Measurements from ENCODE around the gene PCGF1. TPM values are rescaled to one million over a fixed set of nuclear protein-coding genes. Genes with fewer than 3 reads are reported as not detected.

Gene PCGF1
- total and polyA plus RNA-seq, 2 experiments from 2014 or later = 10.9 to 13.4 TPM

GRCh38 chr2:74544634-74545033 lies 37.1 kb upstream of the PCGF1 start:
- H3K36me3 ChIP-seq (ENCODE audit: insufficient read depth) = no peaks in the 10 kb centered on the region
- no peak overlapping the region for H2AFZ ChIP-seq
- ATAC-seq (no peak), DNase-seq (ENCODE audit: low spot score) (no peak)
- TF ChIP-seq NANOG (IDR thresholded peaks at IDR 0.05; ENCODE audit: borderline replicate concordance) (no peak), EZH2phosphoT487 (IDR thresholded peaks at IDR 0.05; ENCODE audit: unreplicated experiment) (no peak), ZNF331 (CRISPR knock-in tag; IDR thresholded peaks at IDR 0.05; ENCODE audit: low read depth) (no peak)
- TF ChIP-seq, protein P1, sequence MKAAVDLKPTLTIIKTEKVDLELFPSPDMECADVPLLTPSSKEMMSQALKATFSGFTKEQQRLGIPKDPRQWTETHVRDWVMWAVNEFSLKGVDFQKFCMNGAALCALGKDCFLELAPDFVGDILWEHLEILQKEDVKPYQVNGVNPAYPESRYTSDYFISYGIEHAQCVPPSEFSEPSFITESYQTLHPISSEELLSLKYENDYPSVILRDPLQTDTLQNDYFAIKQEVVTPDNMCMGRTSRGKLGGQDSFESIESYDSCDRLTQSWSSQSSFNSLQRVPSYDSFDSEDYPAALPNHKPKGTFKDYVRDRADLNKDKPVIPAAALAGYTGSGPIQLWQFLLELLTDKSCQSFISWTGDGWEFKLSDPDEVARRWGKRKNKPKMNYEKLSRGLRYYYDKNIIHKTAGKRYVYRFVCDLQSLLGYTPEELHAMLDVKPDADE (IDR thresholded peaks at IDR 0.05) = no peak
- TF ChIP-seq, protein P2, sequence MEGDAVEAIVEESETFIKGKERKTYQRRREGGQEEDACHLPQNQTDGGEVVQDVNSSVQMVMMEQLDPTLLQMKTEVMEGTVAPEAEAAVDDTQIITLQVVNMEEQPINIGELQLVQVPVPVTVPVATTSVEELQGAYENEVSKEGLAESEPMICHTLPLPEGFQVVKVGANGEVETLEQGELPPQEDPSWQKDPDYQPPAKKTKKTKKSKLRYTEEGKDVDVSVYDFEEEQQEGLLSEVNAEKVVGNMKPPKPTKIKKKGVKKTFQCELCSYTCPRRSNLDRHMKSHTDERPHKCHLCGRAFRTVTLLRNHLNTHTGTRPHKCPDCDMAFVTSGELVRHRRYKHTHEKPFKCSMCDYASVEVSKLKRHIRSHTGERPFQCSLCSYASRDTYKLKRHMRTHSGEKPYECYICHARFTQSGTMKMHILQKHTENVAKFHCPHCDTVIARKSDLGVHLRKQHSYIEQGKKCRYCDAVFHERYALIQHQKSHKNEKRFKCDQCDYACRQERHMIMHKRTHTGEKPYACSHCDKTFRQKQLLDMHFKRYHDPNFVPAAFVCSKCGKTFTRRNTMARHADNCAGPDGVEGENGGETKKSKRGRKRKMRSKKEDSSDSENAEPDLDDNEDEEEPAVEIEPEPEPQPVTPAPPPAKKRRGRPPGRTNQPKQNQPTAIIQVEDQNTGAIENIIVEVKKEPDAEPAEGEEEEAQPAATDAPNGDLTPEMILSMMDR (conservative IDR thresholded peaks at IDR 0.05; ENCODE audit: low read depth in 2 of 2) = peak in 1 of 2 experiments; percentile 19; a peak in 2 of 4 replicates
- peaks cover 4% of the 10 kb centered on the region; the same call in 1 of the 2 replicates for H4K20me1 ChIP-seq (replicated peaks; ENCODE audit: insufficient read depth)
- H3K4me2 ChIP-seq = no peak overlapping the region
- Mint-ChIP-seq H3K4me3 (no peak overlapping the region), H3K27me3 (ENCODE audit: insufficient read depth, low read depth, poor library complexity) (peaks cover 28% of the 10 kb centered on the region), H3K9me3 (peaks cover 3% of the 10 kb centered on the region; the same call in 1 of the 3 replicates), H3K4me1 (peaks cover 8% of the 10 kb centered on the region; the same call in 2 of the 3 replicates), H3K27ac (no peak overlapping the region), H3K36me3 (ENCODE audit: low read depth) (peaks cover 6% of the 10 kb centered on the region; the same call in 1 of the 3 replicates)
- no peak overlapping the region for H3K4me3 ChIP-seq
- H3K4me1 ChIP-seq (ENCODE audit: insufficient read depth) = peaks cover 7% of the 10 kb centered on the region; the same call in 1 of the 2 replicates
- no peak overlapping the region for H3K27ac ChIP-seq (ENCODE audit: low read depth)
- peaks cover 49% of the 10 kb centered on the region for H3K27me3 ChIP-seq (ENCODE audit: insufficient read depth)
- H3K79me2 ChIP-seq (replicated peaks; ENCODE audit: insufficient read depth) = peaks cover 5% of the 10 kb centered on the region; the same call in 1 of the 2 replicates
- no peaks in the 10 kb centered on the region for H3K9me2 ChIP-seq (ENCODE audit: insufficient read depth)
- peaks cover 9% of the 10 kb centered on the region; the same call in 1 of the 2 replicates for H3F3A ChIP-seq (replicated peaks; ENCODE audit: low read depth)

DNA sequence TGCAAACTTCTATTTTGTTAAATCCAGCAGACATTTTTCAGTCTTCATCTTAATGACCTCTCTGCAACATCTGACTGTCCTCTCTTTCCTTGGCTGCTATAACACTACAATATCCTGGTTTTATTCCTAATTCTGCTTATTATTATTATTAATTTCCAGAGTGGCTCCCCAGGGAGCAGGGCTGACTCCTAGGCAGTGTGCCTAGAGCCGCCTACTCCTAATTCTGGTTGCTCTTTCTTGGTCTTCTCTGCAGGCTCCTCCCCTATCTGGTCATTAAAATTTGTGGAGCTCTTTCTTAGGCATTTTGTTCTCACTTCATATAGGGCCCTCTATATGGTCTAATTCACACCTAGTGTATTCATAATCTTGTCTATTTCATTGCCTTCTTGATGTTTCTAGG lies 35.5 kb upstream of the PCGF1 start:
- Histone ChIP-seq H3F3A (replicated peaks; ENCODE audit: low read depth) (0 out of 2 replicates have a peak, but pooled peaks cover 4% of the 10 kb centered on the region), H4K20me1 (replicated peaks; ENCODE audit: insufficient read depth) (peaks cover 4% of the 10 kb centered on the region; the same call in 1 of the 2 replicates), H3K4me1 (ENCODE audit: insufficient read depth) (peaks cover 1% of the 10 kb centered on the region; the same call in 1 of the 2 replicates), H2AFZ (no peak overlapping the region), H3K27me3 (ENCODE audit: insufficient read depth) (peaks cover 33% of the 10 kb centered on the region), H3K9me2 (ENCODE audit: insufficient read depth) (no peaks in the 10 kb centered on the region), H3K36me3 (ENCODE audit: insufficient read depth) (no peaks in the 10 kb centered on the region), H3K27ac (ENCODE audit: low read depth) (no peak overlapping the region), H3K4me2 (no peak overlapping the region), H3K4me3 (no peak overlapping the region), H3K79me2 (replicated peaks; ENCODE audit: insufficient read depth) (peaks cover 5% of the 10 kb centered on the region; the same call in 1 of the 2 replicates)
- Mint-ChIP-seq H3K4me1 (peaks cover 1% of the 10 kb centered on the region), H3K27me3 (ENCODE audit: insufficient read depth, low read depth, poor library complexity) (peaks cover 17% of the 10 kb centered on the region), H3K27ac (no peak overlapping the region), H3K36me3 (ENCODE audit: low read depth) (peaks cover under 1% of the 10 kb centered on the region; the same call in 1 of the 3 replicates), H3K9me3 (no peaks in the 10 kb centered on the region), H3K4me3 (no peak overlapping the region)
- ATAC-seq (no peak), DNase-seq (ENCODE audit: low spot score) (no peak)
- TF ChIP-seq EZH2phosphoT487 (IDR thresholded peaks at IDR 0.05; ENCODE audit: unreplicated experiment) = no peak
- TF ChIP-seq STAT1 (IDR thresholded peaks at IDR 0.05; ENCODE audit: unreplicated experiment) = no peak
- no peak for TF ChIP-seq NANOG (IDR thresholded peaks at IDR 0.05; ENCODE audit: borderline replicate concordance)
- no peak for TF ChIP-seq ZNF331 (CRISPR knock-in tag; IDR thresholded peaks at IDR 0.05; ENCODE audit: low read depth)
- TF ChIP-seq ZNF114 (CRISPR knock-in tag; IDR thresholded peaks at IDR 0.05) = no peak
- TF ChIP-seq POLR2AphosphoS5 (IDR thresholded peaks at IDR 0.05; ENCODE audit: low read depth) = no peak
- TF ChIP-seq REST (IDR thresholded peaks at IDR 0.05; ENCODE audit: unreplicated experiment) = no peak
- no peak for TF ChIP-seq CREB1 (CRISPR knock-in tag; IDR thresholded peaks at IDR 0.05; ENCODE audit: low read depth)
- TF ChIP-seq, protein P1 (IDR thresholded peaks at IDR 0.05) = no peak
- TF ChIP-seq, protein P2 (conservative IDR thresholded peaks at IDR 0.05; ENCODE audit: low read depth in 2 of 2) = no peak
- no peak for TF ChIP-seq JUNB (IDR thresholded peaks at IDR 0.05; ENCODE audit: unreplicated experiment)
